HG03378 (cell line): Measurements from ENCODE around the gene ELOVL5.
"Not testable (repeated sequence)": the region's sequence is repeated elsewhere in the genome, so short reads cannot be mapped to it uniquely, and the experiment has no call there.

Experiments used
- ATAC-seq: cut with Tn5 transposase; IDR thresholded peaks from one replicate; pipeline ENCODE4 v1.9.1; 2021; ENCODE audit warnings: mild to moderate bottlenecking, moderate library complexity; ENCODE audit not compliant: unreplicated experiment

Gene ELOVL5

DNA sequence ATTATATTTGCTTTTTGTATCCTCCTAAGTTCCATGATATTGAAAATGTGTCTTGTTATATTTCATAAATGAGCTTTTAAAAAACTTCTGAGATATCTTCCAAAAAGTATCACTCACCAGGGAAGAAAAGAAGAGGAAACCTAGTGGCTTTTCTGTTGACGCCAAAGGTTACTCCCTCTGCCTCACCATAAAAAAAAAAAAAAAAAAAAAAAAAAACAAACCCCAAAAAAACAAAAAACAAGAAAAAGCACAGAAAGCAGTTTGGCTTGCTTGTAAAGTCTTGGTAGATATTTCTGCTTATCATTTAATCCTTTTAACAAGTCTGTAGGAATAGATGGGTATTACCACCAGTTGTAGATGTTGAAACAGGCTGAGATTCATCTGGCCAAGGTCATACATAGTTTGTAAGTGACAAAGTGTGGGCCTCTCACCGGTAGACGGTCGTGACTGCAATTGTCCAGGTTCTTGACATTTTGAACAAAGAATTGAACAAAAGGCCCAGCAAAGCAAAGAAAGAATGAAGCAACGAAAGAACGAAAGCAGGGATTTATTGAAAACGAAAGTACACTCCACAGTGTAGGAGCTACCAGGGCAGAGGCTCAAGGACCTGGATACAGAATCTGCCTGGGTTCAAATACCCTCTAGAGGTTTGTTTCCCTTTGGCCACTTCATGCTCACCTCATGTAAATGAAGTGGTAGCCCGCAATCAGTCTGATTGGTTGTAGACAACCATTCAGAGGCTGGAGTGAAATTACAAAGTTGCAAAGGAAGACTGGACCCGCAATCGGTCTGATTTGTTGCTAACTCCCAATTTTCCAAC is 11.6 kb upstream of the ELOVL5 start:
- ATAC-seq: no peak

- no peak for ATAC-seq
Measured at GRCh38 chr6:53359843-53360092, 11.0 kb upstream of the ELOVL5 start.

DNA sequence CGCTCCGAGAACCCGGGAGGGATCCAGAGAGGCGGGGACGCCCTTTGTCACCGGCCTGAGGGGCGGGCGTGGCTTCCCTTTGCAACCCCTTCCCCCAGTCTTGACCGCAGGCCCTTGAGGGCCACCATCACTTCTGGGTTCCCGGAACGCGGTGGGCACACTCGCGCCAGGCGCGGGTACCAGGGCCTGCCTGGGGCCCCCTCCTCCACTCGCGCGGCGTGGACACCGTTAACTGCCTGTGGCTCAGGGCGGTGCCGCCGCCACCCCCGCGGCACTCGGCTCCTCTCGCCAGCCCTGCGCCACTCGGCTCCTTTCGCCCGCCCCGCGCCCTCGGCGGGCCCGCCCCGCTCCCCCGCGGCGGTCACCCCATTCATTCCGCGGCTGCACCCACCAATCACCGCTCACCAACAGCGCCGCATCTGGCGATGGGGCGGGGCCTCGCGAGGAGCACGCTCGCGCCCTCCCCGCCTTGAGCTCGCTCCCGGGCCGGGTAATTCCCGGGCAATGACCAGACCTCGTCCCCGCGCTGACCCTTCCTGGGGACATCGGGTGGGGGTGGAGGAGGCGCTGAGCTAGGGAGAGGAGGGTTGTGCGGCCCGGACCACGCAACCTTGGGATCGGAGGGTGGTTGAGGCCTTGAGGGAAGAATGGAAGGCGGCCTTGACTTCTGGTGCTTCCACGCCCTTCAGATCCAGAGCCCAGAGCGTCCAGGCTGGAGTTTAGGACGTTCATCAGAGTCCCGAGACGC is 10.5 kb upstream of the ELOVL5 start:
- ATAC-seq: peak; percentile 86

GRCh38 chr6:53358440-53359094 is 9.8 kb upstream of the ELOVL5 start:
- ATAC-seq: peak; percentile 5

DNA sequence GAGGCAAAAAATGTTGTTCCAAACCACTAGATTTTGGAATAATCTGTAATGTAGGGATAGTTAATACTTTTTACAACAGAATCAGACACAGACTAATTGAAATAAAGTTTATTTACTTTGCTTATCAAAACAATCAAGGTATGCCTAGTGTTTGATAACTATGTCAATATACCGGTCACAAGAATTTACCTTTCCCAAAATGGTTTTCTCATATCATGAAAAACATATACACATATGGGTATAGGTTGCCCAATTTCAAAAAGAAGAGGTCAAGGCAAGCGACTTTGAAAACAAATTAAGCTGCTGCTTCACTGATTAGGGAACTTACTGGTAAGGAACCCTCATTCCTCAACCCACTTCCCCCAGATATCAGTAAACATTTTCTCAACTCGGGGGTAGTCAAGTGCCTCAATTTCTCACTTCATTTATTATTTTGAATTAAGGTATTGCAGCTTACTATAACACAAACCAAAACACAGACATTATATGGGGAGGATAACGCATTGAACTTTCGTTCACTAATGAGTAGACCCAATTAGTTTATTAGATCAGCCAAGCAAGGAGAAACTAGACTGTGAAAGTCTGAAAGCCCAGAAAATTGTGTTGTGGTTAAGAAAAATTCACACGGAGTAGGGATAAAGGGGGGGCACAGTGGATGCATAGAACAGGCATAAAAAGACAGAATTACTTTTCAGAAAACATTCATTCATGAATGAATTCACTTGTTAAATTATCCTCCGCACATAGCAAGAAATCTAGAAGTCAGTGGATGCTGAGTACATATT is 9.0 kb upstream of the ELOVL5 start:
- no peak for ATAC-seq

DNA sequence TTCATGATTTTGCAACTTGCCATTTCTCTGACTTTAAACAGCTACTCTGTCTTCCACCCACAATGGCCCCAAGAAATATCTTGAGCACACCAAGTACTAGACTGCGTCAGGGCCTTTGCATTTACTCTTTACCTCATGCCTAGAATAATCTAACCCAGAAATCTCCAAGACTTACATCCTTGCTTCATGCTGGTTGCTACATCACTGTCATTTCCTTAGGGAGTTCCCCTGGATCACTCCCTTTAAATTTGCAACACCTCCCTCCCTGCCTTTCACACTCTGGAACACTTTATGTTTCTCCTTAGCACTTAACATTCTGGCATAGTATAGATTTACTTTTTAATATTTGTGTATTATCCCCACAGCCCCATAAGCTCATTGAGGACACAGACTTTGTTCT is 4.9 kb upstream of the ELOVL5 start:
- no peak for ATAC-seq

- ATAC-seq: no peak
Measured at GRCh38 chr6:53352360-53352759, 3.6 kb upstream of the ELOVL5 start.

DNA sequence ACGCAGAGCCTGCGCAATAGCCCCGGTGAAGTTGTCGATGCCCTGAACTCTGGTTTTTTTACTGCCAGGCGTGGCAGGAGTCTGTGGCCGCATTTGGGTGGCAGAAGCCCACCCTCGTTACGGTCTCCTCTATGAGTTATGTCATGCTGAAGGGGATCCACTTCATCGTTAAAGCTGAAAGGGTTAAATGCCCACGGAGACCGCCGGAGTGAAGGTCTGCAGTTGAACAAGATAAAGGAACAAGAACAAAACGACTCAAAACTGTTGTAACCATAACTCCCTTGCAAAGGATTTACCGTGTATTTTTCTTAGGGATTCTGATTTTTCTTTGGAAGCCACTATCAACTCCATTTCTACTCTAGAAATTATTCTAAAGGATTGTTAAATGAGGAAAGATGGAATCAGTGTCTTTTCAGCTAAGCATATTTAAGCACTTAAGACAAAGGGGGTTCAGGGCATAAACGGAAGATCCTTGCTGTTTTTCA is 501 bp upstream of the ELOVL5 start:
- no peak for ATAC-seq

DNA sequence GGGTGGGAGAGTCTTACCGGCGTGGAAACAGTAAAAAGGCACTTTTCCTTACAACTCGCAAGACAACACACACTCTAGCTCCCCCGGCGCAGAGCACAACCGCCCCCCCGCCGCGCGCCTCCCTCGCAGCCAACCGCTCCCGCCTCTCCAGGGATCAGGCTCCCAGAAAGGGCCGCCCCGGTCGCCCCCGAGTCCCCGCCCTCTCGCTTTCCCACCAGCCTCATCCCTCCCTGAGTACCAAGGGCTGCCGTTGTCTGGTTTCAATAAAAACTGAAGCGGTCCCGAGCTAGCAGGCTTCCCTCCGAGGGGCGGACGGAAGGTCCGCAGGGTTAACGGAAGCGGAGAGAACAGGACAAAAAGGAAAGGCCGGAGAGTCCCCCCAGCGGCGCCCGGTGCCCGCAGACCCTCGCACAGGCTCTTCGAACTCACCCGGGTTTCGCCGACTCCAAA is 804 bp downstream of the ELOVL5 start:
- ATAC-seq: peak; percentile 9

GRCh38 chr6:53347250-53347920 is 1.4 kb downstream of the ELOVL5 start:
- ATAC-seq: peak; percentile 4

GRCh38 chr6:53346049-53346448 is 2.7 kb downstream of the ELOVL5 start:
- not testable (repeated sequence) for ATAC-seq

- no peak for ATAC-seq
Measured at GRCh38 chr6:53344969-53345368, 3.8 kb downstream of the ELOVL5 start.

DNA sequence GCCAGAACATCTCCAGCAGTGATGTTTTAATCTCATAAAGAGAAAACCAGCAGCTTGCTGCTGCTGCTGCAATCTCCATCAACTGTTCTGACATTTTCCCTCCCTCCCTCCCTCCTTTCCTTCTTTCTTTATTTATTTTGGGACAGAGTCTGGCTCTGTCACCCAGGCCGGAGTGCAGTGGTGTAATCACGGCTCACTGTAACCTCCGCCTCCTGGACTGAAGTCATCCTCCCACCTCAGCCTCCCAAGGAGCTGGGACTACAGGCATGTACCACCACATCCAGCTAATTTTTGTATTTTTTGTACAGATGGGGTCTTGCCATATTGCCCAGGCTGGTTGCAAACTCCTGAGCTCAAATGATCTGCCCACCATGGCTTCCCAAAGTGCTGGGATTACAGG is 5.7 kb downstream of the ELOVL5 start:
- no peak for ATAC-seq

DNA sequence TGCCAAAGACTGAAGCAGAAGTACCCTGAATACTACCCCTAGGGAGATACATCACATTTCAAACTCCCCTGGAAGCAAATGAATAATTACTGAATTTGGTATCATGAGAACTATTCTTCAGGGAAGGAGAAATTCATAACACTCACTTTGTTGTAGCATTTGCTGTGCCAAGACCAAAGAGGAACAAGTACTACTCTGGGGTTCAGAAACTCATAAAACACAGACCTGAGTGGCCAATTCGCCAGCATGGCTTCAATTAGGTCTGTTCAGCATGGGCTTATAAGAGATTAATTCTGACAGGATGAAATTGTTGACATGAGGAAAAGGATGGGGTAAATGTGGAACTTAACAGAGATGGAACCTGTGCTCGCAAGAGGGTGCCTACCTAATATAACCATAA is 6.5 kb downstream of the ELOVL5 start:
- ATAC-seq: no peak

DNA sequence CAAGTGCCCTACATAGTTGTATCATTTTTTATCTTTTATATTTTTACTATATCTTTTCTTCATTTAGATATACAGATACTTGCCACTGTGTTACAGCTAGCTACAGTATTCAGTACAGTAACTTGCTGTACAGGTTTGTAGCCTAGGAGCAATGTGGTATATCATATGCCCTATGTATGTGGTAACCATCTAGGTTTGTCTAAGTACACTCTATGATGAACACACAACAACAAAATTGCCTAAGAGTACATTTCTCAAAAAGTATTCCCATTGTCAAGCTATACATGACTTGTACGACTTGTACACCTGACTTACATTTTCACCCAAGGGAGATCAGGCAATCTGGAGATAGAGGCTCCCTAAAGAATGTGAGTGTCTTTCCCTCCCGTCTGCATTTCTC is 8.2 kb downstream of the ELOVL5 start:
- ATAC-seq: no peak

- no peak for ATAC-seq
Measured at GRCh38 chr6:53339424-53339823, 9.3 kb downstream of the ELOVL5 start.

GRCh38 chr6:53338304-53338703 is 10.4 kb downstream of the ELOVL5 start:
- no peak for ATAC-seq

DNA sequence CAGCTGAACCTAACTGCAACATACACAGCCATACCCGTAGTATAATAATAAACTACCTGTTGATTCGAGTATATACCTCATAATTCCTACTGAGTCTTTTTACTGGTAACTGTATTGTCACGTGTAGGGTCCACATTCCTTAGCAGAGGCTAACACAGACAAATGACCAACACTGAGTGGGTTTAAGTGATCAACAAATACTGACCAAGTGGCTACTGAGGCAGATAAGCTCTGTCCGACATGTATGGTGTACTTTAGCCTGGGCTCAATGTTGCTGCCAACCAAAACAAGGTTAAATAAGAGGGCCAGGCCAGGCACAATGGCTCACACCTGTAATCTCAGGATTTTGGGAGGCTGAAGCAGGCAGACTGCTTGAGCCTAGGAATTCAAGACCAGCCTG is 12.7 kb downstream of the ELOVL5 start:
- no peak for ATAC-seq

- peak; percentile 86 for ATAC-seq
Measured at GRCh38 chr6:53335224-53335994, 13.3 kb downstream of the ELOVL5 start.
